NT2/D1 (cell line): ENCODE results near the gene SPANXA2.
"Not testable (repeated sequence)": the region's sequence is repeated elsewhere in the genome, so short reads cannot be mapped to it uniquely, and the experiment has no call there.

ENCODE experiments used
- DNase-seq: peaks from one replicate; pipeline ENCODE4 v3.0.0-alpha.2; 2011; ENCODE audit warnings: low read depth, low spot score
- H3K27me3 ChIP-seq: 2 replicates; pipeline ENCODE4 v1.6.0; 2011; ENCODE audit warnings: mild to moderate bottlenecking; ENCODE audit not compliant: insufficient read length, insufficient read depth
- H3K36me3 ChIP-seq: 2 replicates; pipeline ENCODE4 v1.6.1; 2011; ENCODE audit warnings: mild to moderate bottlenecking, low read length, mixed read lengths; ENCODE audit not compliant: insufficient read depth, insufficient read length
- H3K4me1 ChIP-seq: 2 replicates; pipeline ENCODE4 v1.5.1; 2011; ENCODE audit not compliant: insufficient read depth, insufficient read length
- H3K4me3 ChIP-seq: 2 replicates; pipeline ENCODE4 v1.5.1; 2011; ENCODE audit warnings: low read depth; ENCODE audit not compliant: insufficient read length
- H3K9ac ChIP-seq: 2 replicates; pipeline ENCODE4 v1.6.0; 2011; ENCODE audit warnings: low read depth; ENCODE audit not compliant: insufficient read length
- H3K9me3 ChIP-seq: 2 replicates; pipeline ENCODE4 v1.5.1; 2011; ENCODE audit warnings: mild to moderate bottlenecking, low read length; ENCODE audit not compliant: insufficient read depth
- SUZ12 ChIP-seq: IDR thresholded peaks from 2 replicates; pipeline ENCODE4 v1.6.1; 2011; ENCODE audit not compliant: insufficient read length, insufficient read depth; ENCODE audit errors: extremely low read depth
- YY1 ChIP-seq: IDR thresholded peaks from 2 replicates; pipeline ENCODE4 v1.6.1; 2011; ENCODE audit not compliant: insufficient read length, insufficient read depth
- ZNF274 ChIP-seq: IDR thresholded peaks from 2 replicates; pipeline ENCODE4 v1.6.1; 2011; ENCODE audit warnings: mild to moderate bottlenecking, low read depth, low read length

The SPANXA2 gene, protein sequence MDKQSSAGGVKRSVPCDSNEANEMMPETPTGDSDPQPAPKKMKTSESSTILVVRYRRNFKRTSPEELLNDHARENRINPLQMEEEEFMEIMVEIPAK

DNA sequence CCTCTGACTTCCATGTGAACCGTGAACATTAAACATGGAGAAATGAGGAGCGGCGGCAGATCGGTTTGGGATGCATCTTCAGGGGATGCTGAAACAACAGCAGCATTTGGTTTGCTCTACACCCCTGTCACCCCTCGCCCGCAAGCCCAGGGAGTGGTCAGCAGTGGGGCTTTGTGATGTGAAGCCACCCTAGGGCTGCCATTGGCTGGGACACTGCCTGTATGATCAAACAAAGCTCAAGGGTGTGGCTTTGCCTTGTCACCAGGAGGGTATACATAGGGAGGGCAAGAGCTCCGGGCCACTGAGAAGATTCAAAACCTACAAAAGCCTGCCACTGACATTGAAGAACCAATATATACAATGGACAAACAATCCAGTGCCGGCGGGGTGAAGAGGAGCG lies at the start of gene SPANXA2:
Gene SPANXA2 (plus strand): TSS at position 301 of the 400 bp plus-strand sequence. CDS start 60 bp downstream, at position 361.
- not testable (repeated sequence) for H3K27me3 ChIP-seq, H3K36me3 ChIP-seq, H3K4me1 ChIP-seq, H3K4me3 ChIP-seq, H3K9me3 ChIP-seq, DNase-seq, H3K9ac ChIP-seq

DNA sequence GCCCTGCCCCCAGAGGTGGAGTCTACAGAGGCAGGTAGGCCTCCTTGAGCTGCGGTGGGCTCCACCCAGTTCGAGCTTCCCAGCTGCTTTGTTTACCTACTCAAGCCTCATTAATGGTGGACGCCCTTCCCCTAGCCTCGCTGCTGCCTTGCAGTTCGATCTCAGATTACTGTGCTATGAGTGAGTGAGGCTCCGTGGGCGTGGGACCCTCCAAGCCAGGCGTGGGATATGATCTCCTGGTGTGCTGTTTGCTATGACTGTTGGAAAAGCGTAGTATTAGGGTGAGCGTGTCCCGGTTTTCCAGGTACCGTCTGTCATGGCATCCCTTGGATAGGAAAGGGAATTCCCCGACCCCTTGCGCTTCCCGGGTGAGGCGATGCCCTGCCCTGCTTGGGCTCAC lies 47.0 kb upstream of the SPANXA2 start:
- H3K4me3 ChIP-seq, H3K9me3 ChIP-seq, H3K27me3 ChIP-seq, H3K9ac ChIP-seq, H3K4me1 ChIP-seq, DNase-seq, H3K36me3 ChIP-seq: not testable (repeated sequence)

GRCh38 chrX:141584638-141585037 lies 4.9 kb upstream of the SPANXA2 start, which contains the start of gene SPANXA1:
Gene SPANXA1, minus strand, starts transcription at chrX:141584738. Its CDS starts 60 bp downstream, at chrX:141584678.
- not testable (repeated sequence) for H3K36me3 ChIP-seq, H3K27me3 ChIP-seq, H3K9me3 ChIP-seq, H3K9ac ChIP-seq, H3K4me3 ChIP-seq, H3K4me1 ChIP-seq, DNase-seq

GRCh38 chrX:141609111-141609510 lies 19.6 kb downstream of the SPANXA2 start:
- H3K4me1 ChIP-seq, result no peaks in the 10 kb centered on the region
- no peaks in the 10 kb centered on the region for H3K36me3 ChIP-seq
- no peak overlapping the region for H3K4me3 ChIP-seq
- no peak overlapping the region for H3K9ac ChIP-seq
- no peaks in the 10 kb centered on the region for H3K9me3 ChIP-seq
- DNase-seq, result no peak
- H3K27me3 ChIP-seq, result no peaks in the 10 kb centered on the region
- no peak for TF ChIP-seq SUZ12
- TF ChIP-seq YY1, result no peak
- TF ChIP-seq ZNF274, result no peak

- no peak for DNase-seq
- no peak overlapping the region for H3K9ac ChIP-seq
- H3K27me3 ChIP-seq, result no peaks in the 10 kb centered on the region
These were observed 29.8 kb downstream of the SPANXA2 start for GRCh38 chrX:141619336-141619735.

DNA sequence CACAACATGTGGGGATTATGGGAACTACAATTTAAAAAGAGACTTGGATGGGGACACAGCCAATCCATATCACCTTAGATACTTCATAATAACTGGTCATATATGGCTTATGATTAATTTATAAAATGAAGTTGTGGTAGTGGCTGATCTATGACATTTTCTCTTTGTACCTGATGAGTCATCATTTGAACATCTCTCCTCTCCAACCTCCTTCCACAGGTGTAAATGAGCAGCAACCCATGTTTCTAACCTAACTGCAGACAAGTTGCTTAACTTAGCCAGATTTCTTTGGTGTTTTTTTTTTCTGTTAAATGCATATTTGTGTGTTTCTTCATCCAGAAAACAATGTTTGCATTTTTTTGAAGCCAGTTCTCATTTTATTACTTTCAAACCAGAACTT lies 42.6 kb downstream of the SPANXA2 start:
- Histone ChIP-seq H3K4me3 (no peak overlapping the region), H3K27me3 (no peaks in the 10 kb centered on the region), H3K9ac (no peak overlapping the region), H3K36me3 (no peaks in the 10 kb centered on the region), H3K4me1 (no peaks in the 10 kb centered on the region), H3K9me3 (no peaks in the 10 kb centered on the region)
- no peak for TF ChIP-seq ZNF274
- TF ChIP-seq SUZ12, result no peak
- no peak for TF ChIP-seq YY1
- DNase-seq, result no peak

More at GRCh38 chrX:141619336-141619735, 29.8 kb downstream of the SPANXA2 start:
- H3K4me1 ChIP-seq, result no peaks in the 10 kb centered on the region
- no peaks in the 10 kb centered on the region for H3K9me3 ChIP-seq
- H3K36me3 ChIP-seq, result no peaks in the 10 kb centered on the region
- H3K4me3 ChIP-seq, result no peak overlapping the region
- TF ChIP-seq SUZ12 (no peak), ZNF274 (no peak), YY1 (no peak)

GRCh38 chrX:141638550-141638949 lies 49.0 kb downstream of the SPANXA2 start:
- Histone ChIP-seq H3K27me3 (no peaks in the 10 kb centered on the region), H3K9ac (no peak overlapping the region), H3K4me1 (no peaks in the 10 kb centered on the region), H3K36me3 (no peaks in the 10 kb centered on the region), H3K4me3 (no peak overlapping the region), H3K9me3 (no peaks in the 10 kb centered on the region)
- peak; percentile 9 for DNase-seq
- TF ChIP-seq YY1, result no peak
